IMR-90 (cell line): ENCODE data around the gene NEURL1. TPM values are rescaled to one million over a fixed set of nuclear protein-coding genes. Genes with fewer than 3 reads are reported as not detected.

Experiments
- ATAC-seq: fragments of 200-7000 bp; cut with Tn5 transposase; 2 replicates; pipeline ENCODE4 v1.9.1; 2020; ENCODE audit warnings: low read depth, mild to moderate bottlenecking, moderate library complexity
- BruUV-seq: library from RNA; stranded (reverse); fragments of 400-500 nt; replicated peaks from 2 replicates; lab custom pipeline; 2021; lab: Mats Ljungman, UMichigan
- CTCF ChIA-PET: fragments of 300-600 bp; formaldehyde crosslinking; extraction: SDS; loops from one replicate; lab custom pipeline; 2021; ENCODE audit warnings: antibody characterized with exemption; lab: Yijun Ruan, JAX
- POLR2A ChIA-PET: fragments of 300-600 bp; sonication (Branson Sonifier 250); formaldehyde crosslinking; loops from one replicate; lab custom pipeline; 2022; ENCODE audit warnings: antibody characterized with exemption; ENCODE audit not compliant: unreplicated experiment; lab: Charles Lee
- DNase-seq: peaks from one replicate; pipeline ENCODE4 v3.0.0; 2013
- H2AFZ ChIP-seq: replicated peaks from 2 replicates; pipeline ENCODE3; 2013; ENCODE audit warnings: low read length, mild to moderate bottlenecking; ENCODE audit not compliant: poor library complexity
- H2AK5ac ChIP-seq: 2 replicates; pipeline ENCODE4 v1.6.1; 2013; ENCODE audit warnings: low read depth, low read length, inconsistent platforms
- H2AK9ac ChIP-seq: replicated peaks from 2 replicates; pipeline ENCODE3; 2013; ENCODE audit warnings: mild to moderate bottlenecking, low read depth, low read length, moderate library complexity; ENCODE audit not compliant: poor library complexity
- H2BK120ac ChIP-seq: 2 replicates; pipeline ENCODE4 v1.6.1; 2013; ENCODE audit warnings: low read depth, low read length, inconsistent platforms
- H2BK15ac ChIP-seq: 3 replicates; pipeline ENCODE4 v1.6.1; 2013; ENCODE audit warnings: low read depth, low read length, inconsistent platforms
- H2BK20ac ChIP-seq: 2 replicates; pipeline ENCODE4 v1.6.1; 2013; ENCODE audit warnings: low read depth, mild to moderate bottlenecking, inconsistent platforms, low read length, moderate library complexity
- H2BK5ac ChIP-seq: 2 replicates; pipeline ENCODE4 v1.6.1; 2013; ENCODE audit warnings: mild to moderate bottlenecking, low read depth, low read length, inconsistent platforms; ENCODE audit not compliant: poor library complexity, severe bottlenecking
- H3K14ac ChIP-seq: replicated peaks from 2 replicates; pipeline ENCODE4 v1.6.1; 2013; ENCODE audit warnings: low read depth, low read length, inconsistent platforms
- H3K18ac ChIP-seq: 2 replicates; pipeline ENCODE4 v1.6.1; 2013; ENCODE audit warnings: low read depth, low read length, control low read depth
- H3K23ac ChIP-seq: 2 replicates; pipeline ENCODE4 v1.6.1; 2013; ENCODE audit warnings: low read depth, low read length, inconsistent platforms
- H3K27ac ChIP-seq: 2 replicates; pipeline ENCODE4 v1.5.1; 2013; ENCODE audit warnings: mild to moderate bottlenecking, control low read depth, low read length; ENCODE audit not compliant: insufficient read depth
- H3K27me3 ChIP-seq: 2 replicates; pipeline ENCODE4 v1.6.1; 2013; ENCODE audit warnings: low read length; ENCODE audit not compliant: control insufficient read depth, insufficient read depth
- H3K36me3 ChIP-seq: 2 replicates; pipeline ENCODE4 v1.6.1; 2013; ENCODE audit warnings: low read length, mixed read lengths; ENCODE audit not compliant: control insufficient read depth, insufficient read depth
- H3K4ac ChIP-seq: 2 replicates; pipeline ENCODE4 v1.6.1; 2013; ENCODE audit warnings: low read depth, low read length, inconsistent platforms
- H3K4me1 ChIP-seq: 2 replicates; pipeline ENCODE4 v1.6.1; 2013; ENCODE audit warnings: low read length, mixed read lengths; ENCODE audit not compliant: control insufficient read depth, insufficient read depth
- H3K4me2 ChIP-seq: 2 replicates; pipeline ENCODE4 v1.6.1; 2013; ENCODE audit warnings: low read depth, mild to moderate bottlenecking, control low read depth, low read length, moderate library complexity
- H3K4me3 ChIP-seq: 2 replicates; pipeline ENCODE4 v1.5.1; 2013; ENCODE audit warnings: low read depth, mild to moderate bottlenecking, control low read depth, low read length, moderate library complexity; ENCODE audit not compliant: insufficient read depth
- H3K56ac ChIP-seq: 2 replicates; pipeline ENCODE4 v1.6.1; 2013; ENCODE audit warnings: low read length, inconsistent platforms; ENCODE audit not compliant: insufficient read depth; ENCODE audit errors: extremely low read depth
- H3K79me1 ChIP-seq, 2 experiments: 2 replicates each; pipeline ENCODE4 v1.6.1; 2013; ENCODE audit warnings: low read length in 2 of 2, inconsistent platforms in 1 of 2, low read depth in 1 of 2
- H3K9ac ChIP-seq: 2 replicates; pipeline ENCODE4 v1.6.1; 2013; ENCODE audit warnings: low read depth, low read length, control low read depth
- H3K9me1 ChIP-seq: 2 replicates; pipeline ENCODE4 v1.6.1; 2013; ENCODE audit warnings: low read length, inconsistent platforms; ENCODE audit not compliant: insufficient read depth
- H3K9me3 ChIP-seq: 2 replicates; pipeline ENCODE4 v1.6.1; 2013; ENCODE audit warnings: low read length; ENCODE audit not compliant: control insufficient read depth, insufficient read depth
- H4K20me1 ChIP-seq: 2 replicates; pipeline ENCODE4 v1.6.1; 2013; ENCODE audit warnings: low read length, inconsistent platforms; ENCODE audit not compliant: insufficient read depth
- H4K5ac ChIP-seq: 2 replicates; pipeline ENCODE4 v1.6.1; 2013; ENCODE audit warnings: mild to moderate bottlenecking, low read depth, low read length, control low read depth
- H4K8ac ChIP-seq, 2 experiments: 2 replicates each; pipeline ENCODE4 v1.6.1; 2013; ENCODE audit warnings: low read depth in 2 of 2, low read length in 2 of 2, control low read depth in 1 of 2, inconsistent platforms in 1 of 2
- H4K91ac ChIP-seq: 2 replicates; pipeline ENCODE4 v1.6.1; 2013; ENCODE audit warnings: low read depth, low read length, inconsistent platforms; ENCODE audit not compliant: insufficient read depth
- CEBPB ChIP-seq: IDR thresholded peaks from 2 replicates; pipeline ENCODE4 v1.6.1; 2012; ENCODE audit warnings: low read depth, low read length, improper control_type of control experiment
- MXI1 ChIP-seq: IDR thresholded peaks from 2 replicates; pipeline ENCODE4 v1.6.1; 2012; ENCODE audit warnings: low read depth, mild to moderate bottlenecking, low read length, moderate library complexity, borderline replicate concordance
- POLR2A ChIP-seq: IDR thresholded peaks from 2 replicates; pipeline ENCODE4 v1.6.1; 2012; ENCODE audit warnings: mild to moderate bottlenecking, low read depth, low read length
- RAD21 ChIP-seq: IDR thresholded peaks from 2 replicates; pipeline ENCODE4 v1.6.1; 2012; ENCODE audit warnings: low read length, improper control_type of control experiment
- RFX5 ChIP-seq: IDR thresholded peaks from 2 replicates; pipeline ENCODE4 v1.8.0; 2012; ENCODE audit warnings: low read depth, mild to moderate bottlenecking, low read length, moderate library complexity
- SMC3 ChIP-seq: fragments of 150-350 bp; IDR thresholded peaks from 2 replicates; pipeline ENCODE4 v1.6.1; 2016; ENCODE audit warnings: low read depth, mild to moderate bottlenecking, antibody characterized with exemption, low read length, moderate library complexity
- USF2 ChIP-seq: fragments of 150-350 bp; IDR thresholded peaks from 2 replicates; pipeline ENCODE4 v1.6.1; 2017; ENCODE audit warnings: mild to moderate bottlenecking, antibody characterized with exemption, low read length, low read depth
- WGBS, 2 experiments: methylation state at CpG; one replicate each; pipeline versions ENCODE4 v1.1.5 to v1.1.7; 2013; ENCODE audit warnings: missing lambda C conversion rate in 2 of 2; ENCODE audit not compliant: insufficient read length in 1 of 2; ENCODE audit errors: extremely low coverage in 2 of 2; 5-methylcytosine and 5-hydroxymethylcytosine counted together
- dilution Hi-C: fragments of 300-500 bp; cut with HindIII; formaldehyde crosslinking; loops from one replicate; pipeline ENCODE4 v1.14.3; 2018; ENCODE audit warnings: low sequenced_read_pairs; ENCODE audit not compliant: unreplicated experiment
- in situ Hi-C: fragments of 300-500 bp; cut with MboI; formaldehyde crosslinking; loops from 3 replicates; pipeline ENCODE4 v1.14.3; 2019; ENCODE audit warnings: low sequenced_read_pairs, inconsistent platforms, mixed read lengths
- intact Hi-C: fragments of 100-400 bp; cut with micrococcal nuclease; formaldehyde crosslinking; loops from 2 replicates; pipeline ENCODE4 v1.10.0; 2022
- polyA plus RNA-seq, 3 experiments: library from polyadenylated mRNA; depleted of rRNA; stranded (reverse); fragments of >200 nt; gene quantifications; 2 replicates each; pipeline ENCODE4 v1.2.3, GENCODE V29; 2012; ENCODE audit warnings: low replicate concordance in 1 of 3
- total RNA-seq: library from RNA; depleted of rRNA; stranded (reverse); fragments of >200 nt; gene quantifications from 2 replicates; pipeline ENCODE4 v1.2.3, GENCODE V29; 2012

The NEURL1 gene
- total and polyA plus RNA-seq, 2 of the 4 experiments (the other 2 are of a cell fraction): 0.36 to 0.82 TPM

- CTCF ChIA-PET: no interaction called here
- no peak overlapping the region for H4K91ac ChIP-seq
- H2BK5ac ChIP-seq: no peak overlapping the region
- peaks cover 70% of the 10 kb centered on the region for H3K27me3 ChIP-seq
- no peak overlapping the region for H4K5ac ChIP-seq
- H3K27ac ChIP-seq: no peak overlapping the region
- WGBS, 2 experiments: no CpG with 5 or more reads among the region's 10 CpGs
- TF ChIP-seq POLR2A (no peak), RFX5 (no peak), SMC3 (no peak), RAD21 (no peak), CEBPB (no peak), USF2 (no peak), MXI1 (no peak)
- peaks cover 4% of the 10 kb centered on the region; the same call in 1 of the 2 replicates for H3K4me1 ChIP-seq
- H3K4me3 ChIP-seq: no peak overlapping the region
- H3K23ac ChIP-seq: no peak overlapping the region
- H3K4ac ChIP-seq: no peak overlapping the region
- ATAC-seq: no peak
- DNase-seq: no peak
- no peak overlapping the region for H3K9ac ChIP-seq
- no peak overlapping the region for H2AK5ac ChIP-seq
- intact Hi-C loops: no loop called here
- no peaks in the 10 kb centered on the region for H3K79me1 ChIP-seq
- POLR2A ChIA-PET: no interaction called here
- no peak overlapping the region for H2AK9ac ChIP-seq
- in situ Hi-C loops: no loop called here
- H4K8ac ChIP-seq: no peak overlapping the region
- no peak overlapping the region for H3K18ac ChIP-seq
- no peak overlapping the region for H2AFZ ChIP-seq
- no peak overlapping the region for H2BK120ac ChIP-seq
- H2BK15ac ChIP-seq: no peak overlapping the region
- no peak overlapping the region for H3K56ac ChIP-seq
- no peak overlapping the region for H3K14ac ChIP-seq
- H3K36me3 ChIP-seq: no peaks in the 10 kb centered on the region
- dilution Hi-C loops: no loop called here
- BruUV-seq: no TSS peak
- H3K4me2 ChIP-seq: no peak overlapping the region
- no peaks in the 10 kb centered on the region for H3K9me1 ChIP-seq
- no peak overlapping the region for H2BK20ac ChIP-seq
- peaks cover 2% of the 10 kb centered on the region; the same call in 1 of the 2 replicates for H3K9me3 ChIP-seq
- H4K20me1 ChIP-seq: peaks cover 14% of the 10 kb centered on the region; the same call in 1 of the 2 replicates
These were observed 17.6 kb downstream of the NEURL1 start for GRCh38 chr10:103510791-103511752.
